Transverse colon (tissue), 3 donors: Measurements from ENCODE around the gene NRF1.
"Not testable (repeated sequence)": the region's sequence is repeated elsewhere in the genome, so short reads cannot be mapped to it uniquely, and the experiment has no call there.

Experiments used
- CTCF ChIP-seq, 5 experiments: fragments of 200-600 bp in 3 of 5; fragments of 450-650 bp in 2 of 5; sonication (generic) in 3 of 5; IDR thresholded peaks; 1 replicate in 2 of 5; 2 replicates in 3 of 5; pipeline ENCODE4 v1.5.1; 2016 to 2017; ENCODE audit warnings: antibody characterized with exemption in 5 of 5, inconsistent platforms in 3 of 5, mild to moderate bottlenecking in 2 of 5, moderate library complexity in 1 of 5
- EP300 ChIP-seq: sonication (generic); formaldehyde crosslinking; IDR thresholded peaks from one replicate; pipeline ENCODE4 v1.6.1; 2017; ENCODE audit warnings: antibody characterized with exemption, low read depth
- POLR2A ChIP-seq: fragments of 450-650 bp; IDR thresholded peaks from one replicate; pipeline ENCODE4 v1.6.1; 2016; ENCODE audit warnings: antibody characterized with exemption, mild to moderate bottlenecking, moderate library complexity

DNA sequence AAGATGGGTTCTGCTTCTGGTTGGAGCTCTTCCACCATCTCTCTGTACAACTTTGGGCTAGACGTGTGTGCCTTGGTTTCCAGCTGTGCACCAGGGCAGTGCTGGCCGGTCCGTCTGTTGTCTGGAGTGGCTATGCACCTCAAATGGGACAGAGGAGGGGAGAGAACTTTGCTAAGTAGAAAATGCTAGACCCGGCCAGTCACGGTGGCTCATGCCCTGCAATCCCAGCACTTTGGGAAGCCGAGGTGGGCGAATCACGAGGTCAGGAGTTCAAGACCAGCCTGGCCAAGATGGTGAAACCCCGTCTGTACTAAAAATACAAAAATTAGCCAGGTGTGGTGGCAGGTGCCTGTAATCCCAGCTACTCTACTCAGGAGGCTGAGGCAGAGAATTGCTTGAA is 182.9 kb downstream of the NRF1 start:
- not testable (repeated sequence) for TF ChIP-seq POLR2A; EP300; CTCF (IDR thresholded peaks at IDR 0.05)
